Heart left ventricle (tissue), 16 donors: ENCODE measurements around the gene RHOC. TPM values are rescaled to one million over a fixed set of nuclear protein-coding genes. Genes with fewer than 3 reads are reported as not detected.
"Not testable (repeated sequence)": the region's sequence is repeated elsewhere in the genome, so short reads cannot be mapped to it uniquely, and the experiment has no call there.

ENCODE experiments used
- ATAC-seq, 4 donors: fragments of 200-7000 bp; cut with Tn5 transposase; one replicate each; pipeline ENCODE4 v1.9.1; 2020 to 2022; ENCODE audit warnings: moderate library complexity in 4 of 4, mild to moderate bottlenecking in 3 of 4, moderate number of reproducible peaks in 1 of 4
- DNase-seq, 5 donors: peaks; one replicate each; pipeline ENCODE4 v3.0.0-alpha.2; 2020
- H3K27ac ChIP-seq, 12 donors: fragments of 200-600 bp; sonication (generic) in 4 of 12; one replicate each; pipeline versions ENCODE4 v1.5.0 to v1.8.0; 2016 to 2022; ENCODE audit warnings: mild to moderate bottlenecking in 2 of 12
- H3K27me3 ChIP-seq, 9 donors: fragments of 200-600 bp; sonication (generic) in 2 of 9; one replicate each; pipeline versions ENCODE4 v1.5.1 to v1.8.0; 2016 to 2022; ENCODE audit warnings: mild to moderate bottlenecking in 3 of 9
- H3K36me3 ChIP-seq, 9 donors: fragments of 200-600 bp; sonication (generic) in 2 of 9; one replicate each; pipeline versions ENCODE4 v1.5.0 to v1.8.0; 2018 to 2022; ENCODE audit warnings: mild to moderate bottlenecking in 2 of 9
- H3K4me1 ChIP-seq, 12 donors: fragments of 200-600 bp; sonication (generic) in 4 of 12; one replicate each; pipeline versions ENCODE4 v1.5.0 to v1.8.0; 2016 to 2022; ENCODE audit warnings: mild to moderate bottlenecking in 3 of 12
- H3K4me3 ChIP-seq, 12 donors: fragments of 200-600 bp; sonication (generic) in 4 of 12; one replicate each; pipeline versions ENCODE4 v1.5.0 to v1.8.0; 2017 to 2022; ENCODE audit warnings: mild to moderate bottlenecking in 9 of 12, moderate library complexity in 4 of 12
- H3K9me3 ChIP-seq, 12 donors: fragments of 200-600 bp; sonication (generic) in 4 of 12; one replicate each; pipeline versions ENCODE4 v1.5.0 to v1.8.0; 2016 to 2022; ENCODE audit warnings: mild to moderate bottlenecking in 1 of 12
- CTCF ChIP-seq, 12 donors: fragments of 200-600 bp; sonication (generic) in 4 of 12; IDR thresholded peaks; one replicate each; pipeline versions ENCODE4 v1.5.0 to v1.8.0; 2018 to 2022; ENCODE audit warnings: antibody characterized with exemption in 12 of 12, mild to moderate bottlenecking in 5 of 12
- POLR2A ChIP-seq, 2 donors: fragments of 450-650 bp; IDR thresholded peaks; one replicate each; pipeline ENCODE4 v1.6.1; 2017; ENCODE audit warnings: antibody characterized with exemption in 2 of 2, mild to moderate bottlenecking in 2 of 2, moderate library complexity in 2 of 2
- WGBS, 4 donors: extraction: QIAGEN DNeasy Blood & Tissue Kit in 2 of 4; methylation state at CpG; one replicate each; pipeline versions ENCODE4 v1.1.5 to v1.1.7; 2013 to 2018; 5-methylcytosine and 5-hydroxymethylcytosine counted together
- intact Hi-C, 10 donors: fragments of 100-400 bp; cut with DNase I; formaldehyde crosslinking; loops; one replicate each; pipeline versions ENCODE4 v1.11.1 to v1.14.2; 2022
- polyA plus RNA-seq, 2 donors: library from polyadenylated mRNA; stranded (reverse); fragments of 200-250 nt; gene quantifications; one replicate each; pipeline ENCODE4 v1.2.3, GENCODE V29; 2013
- total RNA-seq, 9 donors: library from RNA; depleted of rRNA in 2 of 9; stranded (reverse); fragments of >200 nt in 2 of 9; fragmentation: NEBNext Ultra II Directional in 3 of 9; extraction: Animal tissue kit (Norgen Biotek cat#: 25700) in 3 of 9; gene quantifications; one replicate each; pipeline versions ENCODE4 v1.1.0 to v1.2.4, GENCODE V29; 2016 to 2023
- donor health status: ischemic (EF 13 %, LVEDD 7.1; RV severe dilation, severe dysfunction).
- donor health status: healthy with polysubstance abuse.
- donor health status: DM: no; HTN: yes; CAD: no.
- donor health status: DM: no; HTN: no; CAD: no.
- donor health status: ischemic (EF 25% LVEDD 6.9; RV normal size, moderate dysfunction).
- donor health status: ischemic (EF 25% LVEDD 5.7; RV mildly dilated, moderate dysfunction).
- donor health status: healthy.
- donor health status: DM: yes; HTN: yes; CAD: no.
- donor health status: ischemic (EF 35%, LVEDD 5.7; RV mildly dilated, moderate dysfunction).
- donor health status: nonischemic (EF 11% LVEDD 7.7; RV severe dilation, severe dysfunction).
- donor health status: DM: yes; HTN: yes; CAD: no.
- donor health status: PGD.
- donor health status: ischemic (EF 29% LVEDD 5.4; RV normal size, mild dysfunction).
- donor health status: nonischemic (EF 23%, LVEDD 6.1; RV moderate dilation, normal function).

Gene RHOC
- total and polyA plus RNA-seq, 11 donors: 147 to 443 (median 217) TPM

DNA sequence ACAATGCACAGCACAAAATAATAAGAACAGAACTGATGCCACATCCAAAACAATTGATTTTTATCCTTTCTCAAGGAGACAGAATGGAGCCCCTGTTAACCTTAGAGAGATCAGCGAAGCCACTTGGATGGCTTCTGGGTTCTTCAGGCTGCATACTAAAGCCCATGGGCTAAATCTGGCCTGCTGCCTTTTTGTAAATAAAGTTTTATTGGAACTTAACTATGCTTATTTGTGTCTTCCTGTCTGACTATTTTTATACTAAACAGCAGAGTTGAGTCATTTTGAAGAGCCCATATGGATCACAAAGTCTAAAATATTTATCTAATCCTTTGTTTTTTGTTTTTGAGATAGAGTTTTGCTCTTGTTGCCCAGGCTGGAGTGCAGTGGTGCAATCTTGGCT is 24.5 kb upstream of the RHOC start:
- intact Hi-C loops: loop anchor here in 1 of 10 donors (5.0 kb wide), 1 partner anchor 56 kb away; no protein-coding TSS in a partner anchor
- Histone ChIP-seq H3K9me3 (no peaks in the 10 kb centered on the region), H3K36me3 (no peaks in the 10 kb centered on the region)

DNA sequence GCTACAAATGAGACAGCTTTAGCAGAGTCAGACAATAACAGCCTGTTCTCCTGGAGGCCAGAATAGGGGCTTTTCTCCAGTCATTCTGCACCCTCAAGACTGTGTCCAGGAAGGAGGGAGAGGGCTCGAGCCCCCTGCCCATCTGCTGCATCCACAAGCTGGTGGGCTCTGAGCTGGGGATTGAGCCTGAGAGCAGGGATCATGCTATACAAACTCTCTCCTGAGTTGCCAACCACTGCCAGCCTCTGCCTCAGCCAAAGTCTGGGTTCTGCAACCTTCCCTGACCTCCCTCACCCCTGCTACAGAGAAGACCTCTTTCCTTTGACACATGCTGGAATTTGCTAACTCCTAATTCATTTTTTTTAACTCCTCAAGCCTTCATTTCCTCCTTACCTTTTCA is 23.0 kb upstream of the RHOC start:
- Histone ChIP-seq H3K27ac (no peak overlapping the region), H3K9me3 (no peaks in the 10 kb centered on the region), H3K4me3 (no peak overlapping the region), H3K4me1 (no peaks in the 10 kb centered on the region), H3K27me3 (peaks cover 0 to 9% (median 0%) of the 10 kb centered on the region in 9 donors), H3K36me3 (no peaks in the 10 kb centered on the region)
- intact Hi-C loops: loop anchor here in 3 of 10 donors (5.0 to 10.0 kb wide), 3 partner anchors 57 to 322 kb away; no protein-coding TSS in a partner anchor
- ATAC-seq (no peak), DNase-seq (no peak)
- 75 to 82% (median 75%) methylated on average over 1 of the region's 1 CpG for WGBS, 4 donors
- no peak for TF ChIP-seq POLR2A (IDR thresholded peaks at IDR 0.05)
- no peak for TF ChIP-seq CTCF (IDR thresholded peaks at IDR 0.05)

More for the DNA sequence above, 24.5 kb upstream of the RHOC start:
- TF ChIP-seq CTCF (IDR thresholded peaks at IDR 0.05) (no peak), POLR2A (IDR thresholded peaks at IDR 0.05) (no peak)
- H3K27ac ChIP-seq: no peak overlapping the region
- WGBS, 4 donors: 84 to 98% (median 94%) methylated on average over 1 of the region's 1 CpG
- ATAC-seq: no peak
- peaks cover 0 to 9% (median 0%) of the 10 kb centered on the region in 9 donors for H3K27me3 ChIP-seq
- no peak overlapping the region for H3K4me3 ChIP-seq
- DNase-seq: no peak
- no peaks in the 10 kb centered on the region for H3K4me1 ChIP-seq

DNA sequence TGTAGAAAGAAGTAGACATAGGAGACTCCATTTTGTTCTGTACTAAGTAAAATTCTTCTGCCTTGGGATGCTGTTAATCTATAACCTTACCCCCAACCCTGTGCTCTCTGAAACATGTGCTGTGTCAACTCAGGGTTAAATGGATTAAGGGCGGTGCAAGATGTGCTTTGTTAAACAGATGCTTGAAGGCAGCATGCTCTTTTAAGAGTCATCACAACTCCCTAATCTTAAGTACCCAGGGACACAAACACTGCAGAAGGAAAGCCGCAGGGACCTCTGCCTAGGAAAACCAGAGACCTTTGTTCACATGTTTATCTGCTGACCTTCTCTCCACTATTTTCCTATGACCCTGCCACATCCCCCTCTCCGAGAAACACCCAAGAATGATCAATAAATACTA is 22.1 kb upstream of the RHOC start:
- H3K27me3 ChIP-seq: not testable (repeated sequence)

DNA sequence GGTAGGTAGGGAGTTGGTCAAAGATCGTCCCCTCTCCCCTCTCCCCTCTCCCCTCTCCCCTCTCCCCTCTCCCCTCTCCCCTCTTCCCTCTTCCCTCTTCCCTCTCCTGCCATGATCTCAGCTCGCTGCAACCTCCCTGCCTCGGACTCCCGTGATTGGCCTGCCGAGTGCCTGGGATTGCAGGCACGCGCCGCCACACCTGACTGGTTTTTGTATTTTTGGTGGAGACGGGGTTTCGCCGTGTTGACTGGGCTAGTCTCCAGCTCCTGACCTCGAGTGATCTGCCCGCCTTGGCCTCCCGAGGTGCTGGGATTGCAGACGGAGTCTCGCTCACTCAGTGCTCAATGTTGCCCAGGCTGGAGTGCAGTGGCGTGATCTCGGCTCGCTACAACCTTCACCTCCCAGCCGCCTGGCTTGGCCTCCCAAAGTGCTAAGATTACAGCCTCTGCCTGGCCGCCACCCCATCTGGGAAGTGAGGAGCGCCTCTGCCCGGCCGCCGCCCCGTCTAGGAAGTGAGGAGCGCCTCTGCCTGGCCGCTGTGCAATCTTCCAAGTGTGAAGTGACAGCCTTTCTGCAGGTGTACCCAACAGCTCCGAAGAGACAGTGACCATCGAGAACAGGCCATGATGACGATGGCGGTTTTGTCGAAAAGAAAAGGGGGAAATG is 21.5 kb upstream of the RHOC start:
- not testable (repeated sequence) for ATAC-seq, H3K9me3 ChIP-seq, H3K4me1 ChIP-seq, H3K36me3 ChIP-seq, H3K27ac ChIP-seq, H3K27me3 ChIP-seq, DNase-seq, H3K4me3 ChIP-seq
- 93 to 95% (median 94%) methylated on average over 33 of the region's 33 CpGs for WGBS, 4 donors
- intact Hi-C loops: loop anchor here in 2 of 10 donors (5.0 to 10.0 kb wide), 2 partner anchors 136 to 324 kb away; no protein-coding TSS in a partner anchor

More for the DNA sequence above, 22.1 kb upstream of the RHOC start:
- not testable (repeated sequence) for H3K36me3 ChIP-seq, ATAC-seq, H3K4me3 ChIP-seq, H3K9me3 ChIP-seq, H3K27ac ChIP-seq, DNase-seq, H3K4me1 ChIP-seq
- WGBS, 4 donors: 73 to 78% (median 73%) methylated on average over 3 of the region's 3 CpGs
- intact Hi-C loops: loop anchor here in 2 of 10 donors (5.0 to 10.0 kb wide), 2 partner anchors 136 to 323 kb away; no protein-coding TSS in a partner anchor

- intact Hi-C loops: loop anchor here in 2 of 10 donors (5.0 to 10.0 kb wide), 2 partner anchors 137 to 325 kb away; no protein-coding TSS in a partner anchor
- Histone ChIP-seq H3K9me3 (no peaks in the 10 kb centered on the region), H3K27me3 (no peaks in the 10 kb centered on the region), H3K4me1 (peaks cover 0 to 4% (median 1%) of the 10 kb centered on the region in 12 donors), H3K27ac (no peak overlapping the region), H3K4me3 (no peak overlapping the region), H3K36me3 (no peaks in the 10 kb centered on the region)
- no peak for TF ChIP-seq POLR2A (IDR thresholded peaks at IDR 0.05)
- TF ChIP-seq CTCF (IDR thresholded peaks at IDR 0.05): no peak
- DNase-seq (no peak), ATAC-seq (no peak)
- 51 to 80% (median 72%) methylated on average over 2 of the region's 2 CpGs for WGBS, 4 donors
Observed at GRCh38 chr1:112727716-112728115, 20.8 kb upstream of the RHOC start.

GRCh38 chr1:112724240-112724639 is 17.3 kb upstream of the RHOC start:
- intact Hi-C loops: loop anchor here in 1 of 10 donors (10.0 kb wide), 1 partner anchor 141 kb away; no protein-coding TSS in a partner anchor
- H3K9me3 ChIP-seq: not testable (repeated sequence)

More at GRCh38 chr1:112724240-112724639, 17.3 kb upstream of the RHOC start:
- not testable (repeated sequence) for DNase-seq, H3K27me3 ChIP-seq, H3K36me3 ChIP-seq, ATAC-seq, H3K4me3 ChIP-seq, H3K27ac ChIP-seq
- 94 to 100% (median 98%) methylated on average over 2 to 4 of the region's 4 CpGs for WGBS, 4 donors
- H3K4me1 ChIP-seq: peaks cover 0 to 11% (median 7%) of the 10 kb centered on the region in 12 donors
